OCI-LY1 (cell line): ENCODE results near the gene TDRD5.

Experiments
- CTCF ChIP-seq: fragments of 200-600 bp; sonication (generic), shearing (Covaris generic); IDR thresholded peaks from 2 replicates; pipeline ENCODE4 v1.5.1; 2017; ENCODE audit warnings: mild to moderate bottlenecking, antibody characterized with exemption, low read length, moderate library complexity, mixed read lengths
- EZH2 ChIP-seq: fragments of 200-600 bp; sonication (generic), shearing (Covaris generic); IDR thresholded peaks from 2 replicates; pipeline ENCODE4 v1.8.0; 2017; ENCODE audit warnings: borderline replicate concordance, mixed run types, mild to moderate bottlenecking, antibody characterized with exemption, low read length, moderate library complexity, mixed read lengths

GRCh38 chr1:179547021-179547535 is 44.6 kb upstream of the TDRD5 start:
- TF ChIP-seq CTCF (no peak), EZH2 (no peak)
